ENCODE measurements around the gene WWOX. TPM values are rescaled to one million over a fixed set of nuclear protein-coding genes. Genes with fewer than 3 reads are reported as not detected.

Gene WWOX
- total RNA-seq, 4 donors from 2014 or later: 135 to 209 (median 159) TPM

GRCh38 chr16:79079656-79080420, 980.4 kb downstream of the WWOX start:
- TF ChIP-seq CTCF (IDR thresholded peaks at IDR 0.05) (no peak), POLR2A (IDR thresholded peaks at IDR 0.05) (no peak)
- no peaks in the 10 kb centered on the region for H3K27me3 ChIP-seq
- H3K27ac ChIP-seq: no peak overlapping the region
- intact Hi-C loops (cut with DNase I): no loop called here
- H3K36me3 ChIP-seq: no peaks in the 10 kb centered on the region
- no peak for DNase-seq
- H3K4me1 ChIP-seq: no peaks in the 10 kb centered on the region
- H3K9me3 ChIP-seq: no peaks in the 10 kb centered on the region
- no peak overlapping the region for H3K4me3 ChIP-seq (replicated peaks in 1 of 3)
- 94 to 95% methylated on average over 10 of the region's 10 CpGs for WGBS, 2 donors

- intact Hi-C loops (cut with DNase I): no loop called here
- Histone ChIP-seq H3K36me3 (no peaks in the 10 kb centered on the region), H3K4me1 (no peaks in the 10 kb centered on the region), H3K9me3 (no peaks in the 10 kb centered on the region), H3K27ac (no peak overlapping the region), H3K27me3 (no peaks in the 10 kb centered on the region), H3K4me3 (replicated peaks in 1 of 3) (no peak overlapping the region)
- no peak for TF ChIP-seq POLR2A (IDR thresholded peaks at IDR 0.05)
- no peak for TF ChIP-seq CTCF (IDR thresholded peaks at IDR 0.05)
- 95 to 97% methylated on average over 12 of the region's 12 CpGs for WGBS, 2 donors
- no peak for DNase-seq
These were observed 982.0 kb downstream of the WWOX start for GRCh38 chr16:79081297-79082066.

GRCh38 chr16:79082970-79083369, 983.5 kb downstream of the WWOX start:
- intact Hi-C loops (cut with DNase I): no loop called here
- TF ChIP-seq POLR2A (IDR thresholded peaks at IDR 0.05) (no peak), CTCF (IDR thresholded peaks at IDR 0.05) (no peak)
- Histone ChIP-seq H3K4me1 (peaks cover 6 to 8% of the 10 kb centered on the region in 2 donors), H3K27me3 (no peaks in the 10 kb centered on the region), H3K9me3 (no peaks in the 10 kb centered on the region), H3K36me3 (no peaks in the 10 kb centered on the region), H3K4me3 (replicated peaks in 1 of 3) (no peak overlapping the region), H3K27ac (no peak overlapping the region)
- 87 to 98% methylated on average over 3 of the region's 3 CpGs for WGBS, 2 donors
- DNase-seq: no peak

- Histone ChIP-seq H3K27ac (no peak overlapping the region), H3K4me3 (replicated peaks in 1 of 3) (no peak overlapping the region), H3K27me3 (no peaks in the 10 kb centered on the region), H3K4me1 (peaks cover 6 to 8% of the 10 kb centered on the region in 2 donors), H3K36me3 (no peaks in the 10 kb centered on the region), H3K9me3 (no peaks in the 10 kb centered on the region)
- intact Hi-C loops (cut with DNase I): no loop called here
- no peak for DNase-seq
- 91 to 92% methylated on average over 18 of the region's 18 CpGs for WGBS, 2 donors
- TF ChIP-seq POLR2A (IDR thresholded peaks at IDR 0.05): no peak
- no peak for TF ChIP-seq CTCF (IDR thresholded peaks at IDR 0.05)
These were observed 984.2 kb downstream of the WWOX start for GRCh38 chr16:79083508-79084299.

Data from thyroid gland (tissue), 4 donors.